ENCODE measurements around the gene BLOC1S1.

BLOC1S1 gene

DNA sequence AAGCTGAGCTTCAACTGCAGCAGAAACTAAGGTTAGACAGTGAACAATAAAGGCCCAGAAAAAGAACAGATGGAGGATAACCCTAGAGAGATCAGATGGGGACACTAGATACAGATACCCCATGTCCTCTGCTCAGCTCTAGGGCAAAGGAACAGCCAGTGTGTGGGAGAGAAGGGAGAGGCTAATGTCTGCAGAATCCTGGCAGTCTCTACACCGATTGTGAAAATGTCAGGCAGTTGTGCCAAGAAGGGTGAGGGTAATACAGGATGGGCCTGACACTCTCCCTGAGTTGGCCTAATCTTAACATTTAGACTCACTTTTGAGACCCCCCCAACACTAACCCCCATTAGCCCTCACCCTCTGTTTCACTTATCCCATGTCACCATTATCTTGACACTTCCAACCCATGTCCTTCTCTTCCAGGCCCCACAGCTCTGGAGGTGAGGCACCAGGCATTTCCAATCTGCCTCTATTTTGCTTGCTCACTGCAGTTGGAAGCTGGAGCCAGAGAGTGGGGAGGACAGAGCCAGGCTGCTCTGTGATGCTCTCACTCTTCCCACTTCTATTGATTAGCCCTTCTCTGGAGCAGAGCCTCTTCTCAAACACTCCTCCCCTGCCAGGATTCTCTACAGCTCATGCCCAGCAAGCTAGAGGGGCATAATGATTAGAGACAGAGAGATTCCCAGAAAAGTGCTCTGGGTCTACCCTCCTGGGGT lies 3.0 kb upstream of the BLOC1S1 start:
- no peak for DNase-seq

DNA sequence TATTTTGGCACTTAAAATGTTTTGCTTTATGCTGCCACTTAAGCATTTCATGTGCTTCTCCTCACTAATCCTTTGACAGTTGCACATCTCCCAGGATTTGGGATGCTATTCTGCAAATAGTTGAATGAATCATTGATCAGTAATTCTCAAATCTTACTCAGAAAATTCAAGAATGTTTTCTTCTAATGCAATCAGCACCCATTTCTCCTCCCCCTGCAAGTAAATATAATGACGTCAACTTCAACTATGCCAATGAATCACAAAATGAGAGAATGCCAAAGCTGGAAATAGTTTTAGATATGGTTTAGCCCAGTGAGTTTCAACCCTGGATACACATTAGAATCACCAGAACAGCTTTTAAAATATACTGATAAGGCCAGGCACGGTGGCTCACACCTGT lies 2.1 kb upstream of the BLOC1S1 start:
- no peak for DNase-seq

DNA sequence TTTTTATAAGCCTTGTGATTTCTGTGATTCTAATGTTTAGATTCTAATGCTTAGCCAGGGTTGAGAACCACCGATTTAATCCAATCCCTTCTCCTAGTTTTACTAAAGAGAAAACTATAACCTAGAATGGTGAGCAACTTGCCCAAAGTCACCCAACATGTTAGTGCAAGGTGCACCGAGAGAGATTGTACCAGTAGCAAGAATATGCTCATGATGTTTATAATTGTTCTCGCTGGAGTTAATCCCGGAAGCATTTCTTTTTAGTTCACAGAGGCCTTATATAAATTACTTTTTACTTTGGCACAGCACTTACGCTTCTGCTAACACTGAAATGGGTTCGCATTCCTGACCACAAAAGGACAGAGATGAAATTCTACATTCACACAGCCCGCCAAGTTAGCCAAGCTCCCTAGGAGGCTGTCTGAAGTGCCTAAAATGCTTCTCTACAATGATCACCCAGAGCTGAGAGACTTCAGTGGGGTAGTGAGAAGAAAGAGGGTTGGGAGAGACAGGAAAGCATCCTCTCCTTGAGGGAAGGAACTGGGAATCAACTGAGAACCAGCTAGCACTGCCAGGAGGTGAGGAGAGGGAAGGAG lies 579 bp upstream of the BLOC1S1 start:
- no peak for DNase-seq

DNA sequence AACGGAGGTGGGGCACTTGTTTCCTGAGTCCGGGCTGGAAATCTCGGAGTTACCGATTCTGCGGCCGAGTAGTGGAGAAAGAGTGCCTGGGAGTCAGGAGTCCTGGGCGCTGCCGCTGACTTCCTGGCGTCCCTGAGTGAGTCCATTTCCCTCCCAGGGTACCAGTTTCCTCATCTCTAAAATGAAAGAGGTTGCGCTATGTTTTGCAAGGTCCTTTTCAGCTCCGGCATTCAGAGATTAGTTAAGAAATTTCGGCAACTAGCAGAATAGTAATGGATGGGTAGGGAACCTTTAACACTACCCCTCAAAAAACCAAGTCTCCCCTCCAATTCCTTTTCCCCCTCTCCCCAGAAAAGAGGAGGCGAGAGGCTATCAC lies 724 bp downstream of the BLOC1S1 start:
- DNase-seq, result no peak

DNA sequence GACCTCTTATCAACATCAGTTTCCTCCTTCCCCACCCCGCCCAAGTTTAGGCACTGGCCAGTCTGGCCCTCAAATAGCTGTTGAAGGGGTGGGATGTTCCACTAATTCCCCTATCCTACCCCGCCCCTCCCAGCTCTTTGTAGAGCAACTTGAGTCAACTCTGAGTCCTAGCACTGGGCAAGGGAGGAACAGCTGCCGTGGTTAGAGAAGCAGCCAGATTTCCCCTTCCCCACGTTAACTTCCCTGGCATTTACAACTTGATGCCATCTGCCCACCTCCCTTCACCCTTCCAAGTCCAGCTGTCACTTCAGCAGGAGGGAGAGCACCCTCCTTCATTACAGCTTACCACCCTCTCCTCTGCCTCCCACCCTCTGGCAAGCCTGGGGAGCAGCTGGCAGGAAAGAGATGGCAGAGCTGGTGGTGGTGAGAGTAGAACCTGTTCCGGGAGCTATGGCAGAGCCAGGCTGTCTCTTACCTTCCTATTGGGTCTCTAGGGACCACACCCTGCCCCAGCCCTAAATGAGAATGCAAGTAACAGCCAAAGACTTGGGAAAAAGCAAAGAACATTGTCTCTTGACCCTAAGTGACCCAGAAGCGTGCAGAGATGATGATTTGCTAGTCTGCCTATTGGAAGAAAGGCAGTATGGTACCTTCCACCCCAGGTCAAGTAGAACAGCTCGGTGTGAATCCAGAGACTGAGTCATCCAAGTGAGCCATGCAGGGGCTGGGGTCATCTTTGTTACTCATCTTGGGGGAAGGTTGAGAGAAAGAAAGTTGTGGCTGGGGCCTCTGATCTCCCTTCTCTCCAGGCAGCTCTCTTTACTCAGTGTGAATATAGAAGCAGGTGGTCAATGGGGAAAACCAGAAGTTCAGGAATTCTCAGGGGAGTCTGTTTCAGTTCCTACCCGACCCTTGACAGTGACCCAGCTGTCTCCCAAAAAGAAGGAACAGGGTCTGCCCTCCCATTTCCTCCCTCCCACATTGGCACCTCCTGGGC lies 1.5 kb downstream of the BLOC1S1 start:
- no peak for DNase-seq

DNA sequence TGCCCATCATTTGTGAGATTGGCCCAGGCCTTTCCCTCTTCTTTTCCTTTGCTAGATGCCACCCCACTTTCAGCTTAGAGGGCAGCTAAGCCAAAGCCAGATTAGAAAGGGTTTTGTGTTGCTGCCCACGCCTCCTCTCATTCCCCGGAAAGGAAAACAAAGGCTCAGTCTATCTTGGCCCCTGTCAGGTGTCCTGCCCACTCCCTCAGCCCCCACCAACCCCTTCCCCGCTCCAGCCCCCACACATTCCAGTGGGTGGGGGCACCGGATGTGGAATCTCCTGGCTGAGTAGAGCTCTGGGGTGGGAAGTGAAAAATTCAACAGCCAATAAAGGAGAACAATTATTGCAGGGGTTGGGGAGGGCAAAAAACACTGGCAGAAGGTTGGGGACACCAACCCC lies 2.2 kb downstream of the BLOC1S1 start:
- no peak for DNase-seq

DNA sequence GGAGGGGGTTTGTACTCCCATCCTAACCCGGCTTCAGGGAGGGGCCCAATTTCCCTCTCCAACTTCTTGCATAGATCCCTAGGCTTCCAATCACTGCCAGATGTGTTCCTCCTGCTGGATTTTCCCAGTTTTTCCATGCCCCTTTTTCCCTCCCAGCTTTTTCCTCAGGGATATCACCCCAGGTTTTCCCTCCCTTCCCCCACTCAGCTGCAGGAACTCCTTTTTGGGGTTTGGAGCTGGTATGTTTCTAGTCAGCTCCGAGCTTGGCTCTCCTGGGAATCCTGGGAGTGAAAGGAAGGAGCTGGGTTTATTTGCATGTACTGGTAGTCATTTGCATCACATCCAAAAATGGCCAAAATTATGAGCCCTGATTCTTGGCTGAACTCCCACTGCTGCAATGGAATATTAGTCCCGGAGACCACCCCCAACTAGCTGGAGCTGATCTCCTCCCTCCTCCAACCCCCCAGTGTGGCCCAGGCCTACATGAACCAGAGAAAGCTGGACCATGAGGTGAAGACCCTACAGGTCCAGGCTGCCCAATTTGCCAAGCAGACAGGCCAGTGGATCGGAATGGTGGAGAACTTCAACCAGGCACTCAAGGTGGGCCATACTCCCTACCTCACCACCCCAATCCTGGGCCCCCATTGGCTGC lies 2.9 kb downstream of the BLOC1S1 start:
- no peak for DNase-seq

DNA sequence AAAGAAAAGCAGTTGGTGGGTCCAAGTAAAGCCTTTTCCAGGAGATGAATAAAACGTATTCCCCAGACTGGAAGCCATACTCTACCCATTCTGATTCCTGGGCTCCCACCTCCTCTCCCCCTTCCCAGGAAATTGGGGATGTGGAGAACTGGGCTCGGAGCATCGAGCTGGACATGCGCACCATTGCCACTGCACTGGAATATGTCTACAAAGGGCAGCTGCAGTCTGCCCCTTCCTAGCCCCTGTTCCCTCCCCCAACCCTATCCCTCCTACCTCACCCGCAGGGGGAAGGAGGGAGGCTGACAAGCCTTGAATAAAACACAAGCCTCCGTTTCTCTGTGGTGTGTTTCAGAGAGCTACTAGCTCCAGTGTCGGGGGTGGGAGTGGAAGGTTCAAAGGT lies 3.5 kb downstream of the BLOC1S1 start:
- no peak for DNase-seq

DNA sequence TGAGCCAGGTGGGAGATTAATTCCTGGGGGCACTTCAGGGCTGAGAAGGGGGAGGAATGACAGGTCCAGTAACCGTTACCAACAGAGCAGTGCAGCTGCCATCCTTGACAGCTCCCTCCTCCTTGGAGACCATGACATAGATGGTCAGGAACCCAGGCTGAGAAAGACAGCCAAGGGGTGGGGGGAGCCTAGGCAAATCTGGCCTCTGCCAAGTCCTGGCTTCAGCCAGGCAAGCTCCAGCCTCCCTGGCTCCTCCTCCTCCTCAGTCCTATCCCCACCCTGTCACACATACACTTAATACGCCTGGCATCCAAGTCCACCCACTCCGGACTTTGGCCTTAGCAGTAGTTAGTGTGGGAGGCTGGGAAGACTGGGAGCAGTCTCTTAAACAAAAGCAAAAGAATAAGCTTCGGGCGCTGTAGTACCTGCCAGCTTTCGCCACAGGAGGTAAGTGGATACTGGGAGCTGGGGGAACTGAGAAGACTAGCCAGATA lies 4.3 kb downstream of the BLOC1S1 start, which contains the start of gene RDH5:
TSS of gene RDH5 (plus strand) at position 323 of the 494 bp plus-strand sequence. CDS start 792 bp downstream, outside the sequence.
- no peak for DNase-seq

DNA sequence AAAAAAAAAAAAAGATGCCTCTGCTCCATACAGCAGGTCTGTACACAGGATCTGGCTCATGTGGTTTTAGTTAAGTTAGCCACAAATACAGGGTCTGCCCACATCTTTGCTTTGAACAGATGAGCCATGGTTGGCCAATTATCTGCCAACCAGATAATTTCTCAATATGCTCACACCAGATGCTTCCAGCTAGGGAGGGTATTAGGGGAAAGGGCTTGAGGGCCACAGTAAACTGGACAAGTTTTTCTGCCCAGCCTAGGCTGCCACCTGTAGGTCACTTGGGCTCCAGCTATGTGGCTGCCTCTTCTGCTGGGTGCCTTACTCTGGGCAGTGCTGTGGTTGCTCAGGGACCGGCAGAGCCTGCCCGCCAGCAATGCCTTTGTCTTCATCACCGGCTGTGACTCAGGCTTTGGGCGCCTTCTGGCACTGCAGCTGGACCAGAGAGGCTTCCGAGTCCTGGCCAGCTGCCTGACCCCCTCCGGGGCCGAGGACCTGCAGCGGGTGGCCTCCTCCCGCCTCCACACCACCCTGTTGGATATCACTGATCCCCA lies 5.1 kb downstream of the BLOC1S1 start:
- DNase-seq, result peak; percentile 46

DNA sequence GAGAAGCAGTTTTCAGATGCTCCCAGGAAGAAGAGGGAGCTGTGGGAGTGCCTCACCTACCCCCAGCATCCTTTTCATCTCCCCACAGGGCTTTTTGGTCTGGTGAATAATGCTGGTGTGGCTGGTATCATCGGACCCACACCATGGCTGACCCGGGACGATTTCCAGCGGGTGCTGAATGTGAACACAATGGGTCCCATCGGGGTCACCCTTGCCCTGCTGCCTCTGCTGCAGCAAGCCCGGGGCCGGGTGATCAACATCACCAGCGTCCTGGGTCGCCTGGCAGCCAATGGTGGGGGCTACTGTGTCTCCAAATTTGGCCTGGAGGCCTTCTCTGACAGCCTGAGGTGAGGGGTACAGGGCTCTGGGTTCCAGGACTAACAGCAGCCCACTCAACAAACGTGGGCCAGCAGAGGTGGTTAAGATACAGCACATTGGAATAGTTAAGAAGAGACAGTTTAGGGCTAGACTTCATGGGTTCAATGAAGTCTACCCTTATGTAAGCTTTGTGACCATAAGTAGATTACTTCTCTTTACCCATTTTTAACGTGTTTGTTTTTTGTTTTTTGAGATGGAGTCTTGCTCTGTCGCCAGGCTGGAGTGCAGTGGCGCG lies 5.9 kb downstream of the BLOC1S1 start:
- no peak for DNase-seq

DNA sequence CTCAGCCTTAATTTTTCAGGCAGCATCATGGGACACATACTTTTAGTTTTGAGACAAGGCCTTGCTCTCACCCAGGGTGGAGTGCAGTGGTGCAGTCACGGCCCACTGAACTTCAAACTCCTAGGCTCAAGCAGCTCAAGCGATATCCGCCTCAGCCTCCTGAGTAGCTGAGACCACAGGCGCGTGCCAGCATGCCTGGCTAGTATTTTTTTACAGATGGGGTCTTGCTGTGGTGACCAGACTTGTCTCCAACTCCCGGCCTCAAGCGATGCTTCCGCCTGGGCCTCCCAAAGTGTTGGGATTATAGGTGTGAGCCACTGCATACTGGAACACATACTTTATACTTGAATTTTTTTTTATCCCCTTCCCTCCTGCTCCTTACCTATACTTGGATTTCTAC lies 7.1 kb downstream of the BLOC1S1 start:
- no peak for DNase-seq

DNA sequence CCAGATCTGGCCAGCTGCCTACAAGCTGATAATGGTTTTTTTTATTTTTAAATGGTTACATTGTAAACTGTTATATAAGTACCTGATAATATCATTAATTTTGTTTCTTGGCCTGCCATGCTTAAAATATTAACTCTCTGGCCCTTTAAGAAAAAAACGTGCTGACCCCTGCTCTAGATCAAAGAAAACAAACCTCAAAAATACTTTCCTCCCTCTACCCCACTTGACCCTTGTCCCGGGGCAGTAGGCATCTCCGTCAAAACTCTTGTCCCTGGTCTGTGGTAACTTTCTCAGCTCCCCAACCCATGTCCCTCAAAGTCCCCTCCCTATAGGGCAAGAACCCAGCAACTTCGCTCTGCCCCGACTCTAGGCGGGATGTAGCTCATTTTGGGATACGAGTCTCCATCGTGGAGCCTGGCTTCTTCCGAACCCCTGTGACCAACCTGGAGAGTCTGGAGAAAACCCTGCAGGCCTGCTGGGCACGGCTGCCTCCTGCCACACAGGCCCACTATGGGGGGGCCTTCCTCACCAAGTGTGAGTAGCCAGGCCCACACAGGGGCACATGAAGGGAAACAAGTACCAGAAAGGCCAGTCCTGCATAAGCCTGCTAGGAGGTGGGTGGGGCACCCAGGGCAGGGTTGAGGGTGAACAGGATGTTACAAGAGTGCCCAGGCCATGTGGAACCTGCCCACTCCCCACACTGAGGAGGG lies 7.8 kb downstream of the BLOC1S1 start:
- DNase-seq, result no peak

DNA sequence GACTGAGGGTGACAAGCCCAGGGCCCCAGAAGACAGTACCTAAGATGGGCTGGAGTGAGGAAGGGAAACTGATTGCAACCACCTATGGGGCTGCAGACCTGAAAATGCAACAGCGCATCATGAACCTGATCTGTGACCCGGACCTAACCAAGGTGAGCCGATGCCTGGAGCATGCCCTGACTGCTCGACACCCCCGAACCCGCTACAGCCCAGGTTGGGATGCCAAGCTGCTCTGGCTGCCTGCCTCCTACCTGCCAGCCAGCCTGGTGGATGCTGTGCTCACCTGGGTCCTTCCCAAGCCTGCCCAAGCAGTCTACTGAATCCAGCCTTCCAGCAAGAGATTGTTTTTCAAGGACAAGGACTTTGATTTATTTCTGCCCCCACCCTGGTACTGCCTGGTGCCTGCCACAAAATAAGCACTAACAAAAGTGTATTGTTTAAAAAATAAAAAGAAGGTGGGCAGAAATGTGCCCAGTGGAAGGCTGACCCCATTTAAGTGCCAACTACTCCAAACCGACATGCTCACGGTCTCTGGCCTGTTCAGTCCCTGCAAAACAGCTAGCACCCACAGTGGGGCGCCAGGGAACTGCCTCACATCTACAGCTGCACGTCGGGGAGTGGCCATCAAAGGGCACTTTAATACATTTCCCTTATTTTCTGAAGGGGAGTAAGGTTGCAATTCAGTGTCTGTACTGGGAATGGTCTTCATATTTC lies 8.5 kb downstream of the BLOC1S1 start:
- DNase-seq, result no peak

DNA sequence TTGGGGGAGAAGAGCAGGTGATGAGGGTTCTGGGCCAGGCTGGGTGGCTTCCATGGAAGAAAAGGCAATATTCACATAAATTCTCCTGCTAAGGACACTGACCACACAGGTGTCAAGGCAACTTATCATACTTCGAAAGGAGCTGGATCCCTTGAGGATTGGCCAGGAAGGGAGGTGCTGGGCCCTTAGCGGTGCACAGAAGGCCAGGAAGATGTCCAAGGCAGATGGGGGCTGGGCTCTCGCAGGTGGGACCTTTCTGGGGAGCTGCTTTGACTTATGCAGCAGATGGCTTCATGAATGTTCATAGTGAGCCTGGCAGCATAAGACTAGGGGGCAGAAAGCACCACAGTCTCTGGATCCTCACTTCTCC lies 9.1 kb downstream of the BLOC1S1 start:
- no peak for DNase-seq

DNA sequence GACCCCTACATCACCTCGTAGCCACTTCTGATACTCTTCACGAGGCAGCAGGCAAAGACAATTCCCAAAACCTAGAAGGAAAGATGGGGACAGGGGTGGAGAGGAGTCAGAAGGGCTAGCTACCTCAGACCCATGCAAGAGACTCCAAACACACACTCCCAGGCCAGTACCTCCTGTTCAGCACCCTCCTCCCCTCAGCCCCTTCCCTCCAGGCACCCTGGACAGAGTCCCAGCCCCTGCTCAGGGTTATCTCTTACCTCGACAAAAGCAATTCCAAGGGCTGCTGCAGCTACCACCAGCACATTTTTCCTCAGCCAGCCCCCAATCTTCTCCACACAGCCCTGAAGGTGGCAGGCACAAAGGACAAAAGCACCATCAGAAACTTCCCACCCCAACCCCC lies 9.7 kb downstream of the BLOC1S1 start:
- DNase-seq, result no peak

DNA sequence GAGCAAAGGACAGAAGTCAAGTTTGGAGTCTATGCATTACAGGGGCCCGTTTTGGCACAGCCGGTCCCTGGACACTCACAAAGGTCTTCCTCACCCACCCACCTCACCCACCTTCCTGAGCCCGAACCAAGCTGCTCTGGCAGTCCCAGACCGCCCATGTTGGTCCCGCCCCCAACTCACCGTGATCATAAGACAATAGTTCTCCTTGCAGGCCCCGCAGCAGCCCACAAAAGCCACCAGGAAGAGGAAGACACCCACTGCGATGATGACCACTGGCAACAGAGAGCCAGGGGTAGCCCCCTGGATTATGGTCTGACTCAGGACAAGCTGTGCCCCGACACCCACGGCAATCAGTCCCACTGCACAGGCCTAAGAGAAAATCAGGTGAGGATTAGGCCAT lies 11.1 kb downstream of the BLOC1S1 start:
- no peak for DNase-seq

DNA sequence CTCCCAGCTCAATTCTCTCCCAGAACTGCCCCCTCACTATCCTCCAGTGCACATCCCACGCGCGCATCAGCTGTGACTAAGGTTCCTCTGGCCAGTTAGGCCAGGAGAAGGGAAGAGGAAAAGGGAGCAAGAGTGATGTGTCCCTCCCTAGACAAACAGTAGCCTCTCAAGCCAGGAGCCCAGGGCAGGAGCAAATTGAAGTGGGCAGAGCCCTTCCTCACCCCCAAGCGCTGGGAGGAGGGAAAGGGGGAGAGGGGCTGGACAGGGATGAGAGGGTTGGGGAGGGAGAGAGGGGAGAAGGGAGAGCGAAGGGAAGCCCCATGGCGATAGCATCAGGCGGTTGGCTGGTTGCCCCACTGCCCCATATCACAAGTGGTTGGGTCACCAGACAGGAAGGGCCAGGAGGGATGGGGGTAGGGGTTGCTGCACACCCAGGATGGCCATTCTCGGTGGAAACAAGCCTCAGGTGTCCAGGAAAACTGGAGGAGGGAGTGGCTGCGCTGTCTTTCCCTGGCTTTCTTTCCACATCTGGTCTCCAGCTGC lies 11.9 kb downstream of the BLOC1S1 start:
- DNase-seq, result no peak

DNA sequence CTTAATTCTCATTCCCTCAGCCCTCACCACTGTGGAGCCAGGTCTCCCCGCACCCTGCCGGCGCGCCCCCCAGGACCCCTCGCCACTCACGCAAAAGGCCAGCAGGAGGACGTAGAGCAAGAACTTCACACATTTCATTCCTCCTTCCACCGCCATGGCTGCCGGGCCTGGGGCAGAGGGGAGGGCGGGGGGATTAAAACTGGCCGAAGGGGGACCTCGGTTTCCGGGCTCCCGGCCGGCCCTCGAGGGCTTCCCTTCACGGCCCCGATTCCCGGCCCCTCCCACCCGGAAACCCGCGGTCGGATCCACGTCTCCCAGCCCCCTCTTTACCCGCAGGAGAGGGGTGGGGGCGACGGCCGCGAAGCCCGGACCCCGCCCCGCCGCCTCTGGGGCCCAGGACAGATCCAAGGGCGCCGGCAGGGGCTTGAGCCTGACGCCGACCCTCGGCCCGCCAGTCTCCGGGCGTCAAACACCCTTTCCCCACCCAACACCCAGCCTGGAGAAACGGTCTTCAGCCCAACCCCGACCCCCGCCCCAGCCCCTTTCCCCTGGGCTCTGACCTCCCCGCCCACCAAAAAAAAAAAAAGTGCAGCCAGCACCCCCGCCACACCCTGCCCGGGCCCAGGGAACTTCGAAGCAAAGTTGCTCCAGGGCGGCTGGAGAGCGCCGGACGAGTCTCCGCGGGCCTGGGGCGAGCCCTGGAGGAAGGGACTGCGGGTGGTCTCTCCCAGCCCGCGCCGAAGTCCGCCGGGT lies 12.5 kb downstream of the BLOC1S1 start:
- no peak for DNase-seq
